ENCODE measurements around the gene MAST1.
"Not testable (repeated sequence)": the region's sequence is repeated elsewhere in the genome, so short reads cannot be mapped to it uniquely, and the experiment has no call there.

Gene MAST1

GRCh38 chr19:12873891-12874745 lies 35.8 kb downstream of the MAST1 start:
- DNase-seq: no peak

GRCh38 chr19:12875086-12875485 lies 36.8 kb downstream of the MAST1 start:
- no peak for DNase-seq

- no peak for DNase-seq
These were observed 42.3 kb downstream of the MAST1 start for GRCh38 chr19:12880551-12881171.

- peak; percentile 90 for DNase-seq
These were observed 43.0 kb downstream of the MAST1 start, which contains the start of gene DNASE2 for GRCh38 chr19:12881172-12881808. DNASE2 (minus strand) TSS chr19:12881449; CDS start chr19:12881375, 74 bp downstream.

- no peak for DNase-seq
These were observed 44.3 kb downstream of the MAST1 start for GRCh38 chr19:12882589-12882988.

GRCh38 chr19:12884202-12884601 lies 45.9 kb downstream of the MAST1 start:
- no peak for DNase-seq

GRCh38 chr19:12884627-12884925 lies 46.3 kb downstream of the MAST1 start:
- no peak for DNase-seq

GRCh38 chr19:12884926-12885748 lies 46.8 kb downstream of the MAST1 start:
- DNase-seq: peak; percentile 96

- no peak for DNase-seq
These were observed 47.7 kb downstream of the MAST1 start for GRCh38 chr19:12885749-12886650.

- no peak for DNase-seq
These were observed 48.3 kb downstream of the MAST1 start for GRCh38 chr19:12886651-12886968.

GRCh38 chr19:12886969-12887747 lies 48.8 kb downstream of the MAST1 start, which contains the start of gene KLF1:
KLF1 (minus strand) TSS chr19:12887201; CDS start chr19:12887140, 61 bp downstream.
- no peak for DNase-seq

- no peak for DNase-seq
These were observed 49.8 kb downstream of the MAST1 start for GRCh38 chr19:12888006-12888603.

GRCh38 chr19:12890299-12890786 lies 52.0 kb downstream of the MAST1 start:
- not testable (repeated sequence) for DNase-seq

GRCh38 chr19:12890787-12891552 lies 52.7 kb downstream of the MAST1 start, which contains the start of gene GCDH:
GCDH (plus strand) TSS chr19:12891160; CDS start chr19:12891305, 145 bp downstream.
- peak; percentile 97 for DNase-seq

- DNase-seq: no peak
These were observed 53.3 kb downstream of the MAST1 start for GRCh38 chr19:12891553-12892021.

GRCh38 chr19:12893582-12893981 lies 55.3 kb downstream of the MAST1 start:
- DNase-seq: no peak

- DNase-seq: no peak
These were observed 58.1 kb downstream of the MAST1 start for GRCh38 chr19:12896460-12896859.

- DNase-seq: no peak
These were observed 61.7 kb downstream of the MAST1 start for GRCh38 chr19:12899891-12900518.

GRCh38 chr19:12907166-12907565 lies 68.9 kb downstream of the MAST1 start:
- DNase-seq: no peak

Data from activated naive CD4-positive, alpha-beta T cell treated with anti-CD3 and anti-CD28 coated beads, Interleukin-2, amount 50 U/mL, for 16 hours (primary cell).